GM03348 (cell line): Measurements from ENCODE around the gene TMEM11.

ENCODE experiments used
- DNase-seq: peaks from one replicate; pipeline ENCODE4 v3.0.0; 2012; ENCODE audit warnings: low spot score

Gene TMEM11

DNA sequence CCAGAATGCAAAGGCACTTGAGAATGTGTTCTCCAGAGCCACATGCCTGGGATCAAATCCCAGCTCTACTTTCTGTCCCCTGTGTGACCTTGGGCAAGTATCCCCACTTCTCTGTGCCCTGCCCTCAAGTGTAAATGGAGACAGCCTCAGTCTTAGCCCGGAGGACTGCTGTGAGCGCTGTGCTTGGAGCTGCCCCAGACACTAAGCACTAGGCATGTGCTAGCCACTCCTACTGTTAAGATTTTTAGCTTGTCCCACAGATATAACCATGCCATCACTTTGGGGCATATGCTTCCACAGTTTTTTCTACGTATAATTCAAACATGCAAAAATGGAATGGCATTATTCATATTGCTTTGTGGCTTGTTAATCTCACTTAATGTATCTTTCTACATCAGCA lies 29.4 kb downstream of the TMEM11 start:
- no peak for DNase-seq

DNA sequence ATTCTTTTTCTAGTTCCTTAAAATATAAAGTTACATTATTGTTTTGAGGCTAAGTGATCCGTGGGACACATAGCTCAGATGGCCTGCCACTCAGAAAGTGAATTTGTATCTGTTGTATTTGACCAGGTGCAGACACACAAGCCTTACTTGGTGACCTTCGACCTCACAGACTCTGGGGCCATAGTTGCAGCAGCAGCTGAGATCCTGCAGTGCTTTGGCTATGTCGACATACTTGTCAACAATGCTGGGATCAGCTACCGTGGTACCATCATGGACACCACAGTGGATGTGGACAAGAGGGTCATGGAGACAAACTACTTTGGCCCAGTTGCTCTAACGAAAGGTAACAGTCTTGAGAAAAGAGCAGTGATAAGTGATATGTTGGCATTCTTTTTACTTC lies 30.5 kb downstream of the TMEM11 start:
- DNase-seq = no peak

DNA sequence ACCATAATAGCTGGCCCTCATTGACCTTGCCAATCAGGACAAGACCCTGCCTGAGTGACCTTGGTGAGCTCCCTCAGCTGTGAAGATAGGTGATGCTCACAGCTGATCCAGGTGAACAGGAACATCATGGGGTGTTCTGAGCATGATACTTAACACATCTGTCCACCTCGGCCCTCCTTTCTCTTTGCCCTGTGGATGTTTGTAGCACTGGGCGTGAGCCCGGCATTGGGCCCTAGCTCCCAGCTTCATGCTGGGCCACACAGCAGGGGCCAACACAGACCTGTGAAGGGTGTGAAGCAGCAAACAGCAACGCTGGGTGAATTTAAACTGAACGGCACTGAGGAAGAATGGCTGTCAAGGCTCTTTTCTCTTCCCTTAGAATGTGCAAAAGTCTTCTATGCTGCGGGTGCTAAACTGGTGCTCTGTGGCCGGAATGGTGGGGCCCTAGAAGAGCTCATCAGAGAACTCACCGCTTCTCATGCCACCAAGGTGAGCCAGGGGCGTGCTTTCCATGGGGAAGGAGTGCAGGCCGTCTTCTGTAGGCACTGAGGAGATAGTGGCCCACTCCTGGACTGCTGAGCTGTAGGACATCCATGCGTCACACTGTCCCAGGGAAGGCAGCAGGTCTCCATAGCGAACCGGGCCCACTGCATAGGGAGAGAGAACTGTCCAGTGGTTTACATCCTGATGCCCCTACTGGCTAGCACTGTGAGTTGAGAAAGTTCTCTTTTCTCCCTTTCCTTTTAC lies 35.9 kb downstream of the TMEM11 start:
- DNase-seq = peak; percentile 1

DNA sequence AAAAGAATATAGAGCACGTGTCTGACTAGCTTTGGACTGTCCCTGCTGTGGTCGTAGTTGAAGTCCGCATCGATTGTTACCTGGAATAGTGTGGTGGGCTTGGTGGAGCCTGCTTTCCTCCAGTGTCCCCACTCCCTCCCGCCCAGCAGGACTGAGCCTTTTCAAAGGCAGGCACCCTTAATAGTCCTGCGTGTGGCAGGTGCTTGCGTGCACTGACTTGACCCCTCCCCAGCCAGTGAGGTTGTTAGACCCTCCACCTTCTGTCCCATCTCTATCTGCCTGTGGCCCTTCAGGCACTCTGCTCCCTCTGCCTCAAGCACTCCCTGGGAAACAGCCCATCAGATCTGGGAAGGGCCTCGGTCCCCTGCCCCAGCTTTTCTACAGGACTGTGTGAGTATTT lies 36.6 kb downstream of the TMEM11 start:
- no peak for DNase-seq

DNA sequence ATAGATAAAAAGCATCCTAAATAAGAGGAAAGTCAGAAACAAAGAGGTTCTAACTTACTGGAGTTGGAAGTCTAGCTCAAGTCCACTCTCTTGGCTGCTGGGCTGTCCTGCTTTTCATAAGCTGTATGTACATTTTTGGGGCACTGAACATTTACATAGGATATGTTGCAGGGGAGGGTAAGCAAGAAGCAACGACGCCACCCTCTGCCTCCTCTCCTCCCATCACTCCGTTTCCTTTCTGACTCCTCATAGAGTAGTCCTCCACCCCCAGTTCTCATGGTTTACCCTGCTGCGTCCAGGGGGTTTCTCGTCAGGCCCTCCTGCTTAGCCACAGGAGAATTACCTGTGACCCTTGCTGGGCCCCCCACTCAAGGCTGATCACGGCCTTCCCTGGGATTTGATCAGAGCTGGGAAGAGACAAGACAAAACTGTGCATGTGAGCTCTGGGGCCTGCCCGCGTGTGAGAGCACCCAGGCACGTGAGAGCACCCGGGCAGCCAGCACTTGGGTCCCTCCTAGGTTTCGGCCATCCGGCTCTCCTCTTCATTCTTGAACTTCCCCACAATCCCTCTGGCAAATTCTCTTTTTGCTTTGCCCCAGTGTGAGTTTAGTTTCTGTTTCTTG lies 37.1 kb downstream of the TMEM11 start:
- DNase-seq = no peak

DNA sequence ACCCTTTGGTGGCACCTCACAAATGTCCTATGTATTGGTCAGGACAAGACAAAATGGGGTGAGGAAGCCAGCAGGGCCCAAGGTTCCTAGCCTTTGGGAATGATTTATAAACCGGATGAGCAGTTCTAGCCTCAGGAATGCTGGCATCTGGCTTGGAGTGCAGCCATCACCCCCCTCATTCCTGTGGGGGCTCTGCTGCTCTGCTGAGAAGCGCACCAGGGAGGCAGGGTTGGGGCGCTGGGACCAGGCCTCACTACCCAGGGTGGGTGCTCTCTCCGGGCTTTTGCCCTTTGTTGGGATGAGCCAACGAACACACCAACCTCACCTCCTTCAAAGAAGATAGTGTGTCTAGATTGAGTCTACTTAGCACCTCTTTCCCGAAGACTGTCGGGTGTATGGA lies 39.2 kb downstream of the TMEM11 start:
- peak; percentile 77 for DNase-seq

DNA sequence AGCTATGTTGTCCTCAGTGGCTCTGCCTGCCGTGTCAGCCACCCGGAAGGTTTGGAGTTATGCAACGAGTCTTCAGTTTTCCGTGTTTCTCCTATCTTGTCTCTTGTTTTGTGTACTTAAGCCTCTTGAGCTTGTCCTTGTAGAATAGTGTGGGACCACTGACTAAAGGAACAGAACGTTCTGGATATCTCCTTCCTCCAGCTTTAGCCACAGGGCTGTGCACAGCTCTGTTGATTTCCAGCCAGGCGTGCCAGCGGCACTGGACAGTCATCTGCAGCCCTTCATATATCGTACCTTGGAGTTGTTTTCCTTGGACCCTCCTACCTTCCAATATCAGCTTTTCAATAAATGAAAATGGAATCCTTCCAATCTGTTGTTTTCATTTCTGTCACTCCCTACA lies 39.8 kb downstream of the TMEM11 start:
- no peak for DNase-seq

DNA sequence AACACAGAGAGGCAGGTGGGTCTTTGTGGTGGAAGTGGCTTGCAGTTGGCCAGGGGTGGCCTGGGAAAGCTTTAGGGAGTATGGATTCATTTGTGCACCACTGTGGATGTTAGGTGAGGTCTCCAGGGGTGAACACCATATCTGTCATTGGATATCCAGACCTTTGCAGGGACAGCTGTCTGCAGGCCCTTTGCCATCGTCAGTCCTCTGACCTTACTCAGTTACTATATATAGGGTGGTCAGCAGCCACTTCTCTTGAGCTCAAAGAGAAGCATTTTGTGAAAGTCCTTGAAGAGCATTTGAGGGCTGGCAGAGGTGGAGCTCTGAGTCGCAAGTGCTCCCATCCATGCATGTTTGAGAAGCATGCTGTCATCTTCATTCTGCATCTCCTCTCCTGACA lies 40.4 kb downstream of the TMEM11 start:
- no peak for DNase-seq

DNA sequence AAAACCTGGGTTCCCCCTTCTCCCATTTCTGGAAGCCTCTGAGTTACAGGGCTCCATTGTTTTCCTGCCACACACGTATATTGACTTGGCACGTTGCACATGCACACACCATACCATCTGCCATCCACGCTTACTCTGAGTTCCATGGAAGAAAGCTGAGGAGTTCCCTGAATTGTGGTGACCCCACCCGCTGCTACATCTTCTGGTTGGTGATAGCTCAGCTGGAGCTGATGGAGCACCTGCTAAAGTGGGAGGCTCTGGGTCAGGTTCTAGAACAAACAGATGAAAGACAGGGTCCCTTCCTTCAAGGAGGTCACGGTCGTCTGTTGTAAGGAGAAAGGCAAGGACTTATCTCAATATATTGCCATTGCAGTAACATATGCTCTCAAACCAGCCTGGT lies 41.1 kb downstream of the TMEM11 start:
- DNase-seq = no peak

DNA sequence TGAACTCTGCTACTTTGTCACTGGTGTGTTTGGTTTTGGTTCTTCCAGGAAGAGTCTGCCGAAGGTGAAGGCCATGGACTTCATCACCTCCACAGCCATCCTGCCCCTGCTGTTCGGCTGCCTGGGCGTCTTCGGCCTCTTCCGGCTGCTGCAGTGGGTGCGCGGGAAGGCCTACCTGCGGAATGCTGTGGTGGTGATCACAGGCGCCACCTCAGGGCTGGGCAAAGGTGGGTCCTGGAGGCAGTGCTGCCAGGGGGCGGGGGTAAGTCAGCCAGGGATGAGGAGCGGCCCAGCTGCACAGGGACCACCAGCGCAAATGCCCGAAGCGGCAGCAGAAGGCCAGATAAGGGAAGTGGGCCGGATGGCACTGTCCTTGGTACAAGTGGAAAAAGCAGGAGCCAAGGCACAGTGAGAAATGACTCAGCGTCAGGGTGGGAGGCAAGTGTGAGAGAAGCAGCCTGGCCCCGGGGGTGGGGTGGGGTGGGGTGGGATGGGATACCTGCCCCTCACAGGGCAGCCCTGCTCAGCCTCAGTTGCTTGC lies 41.9 kb downstream of the TMEM11 start:
- no peak for DNase-seq

DNA sequence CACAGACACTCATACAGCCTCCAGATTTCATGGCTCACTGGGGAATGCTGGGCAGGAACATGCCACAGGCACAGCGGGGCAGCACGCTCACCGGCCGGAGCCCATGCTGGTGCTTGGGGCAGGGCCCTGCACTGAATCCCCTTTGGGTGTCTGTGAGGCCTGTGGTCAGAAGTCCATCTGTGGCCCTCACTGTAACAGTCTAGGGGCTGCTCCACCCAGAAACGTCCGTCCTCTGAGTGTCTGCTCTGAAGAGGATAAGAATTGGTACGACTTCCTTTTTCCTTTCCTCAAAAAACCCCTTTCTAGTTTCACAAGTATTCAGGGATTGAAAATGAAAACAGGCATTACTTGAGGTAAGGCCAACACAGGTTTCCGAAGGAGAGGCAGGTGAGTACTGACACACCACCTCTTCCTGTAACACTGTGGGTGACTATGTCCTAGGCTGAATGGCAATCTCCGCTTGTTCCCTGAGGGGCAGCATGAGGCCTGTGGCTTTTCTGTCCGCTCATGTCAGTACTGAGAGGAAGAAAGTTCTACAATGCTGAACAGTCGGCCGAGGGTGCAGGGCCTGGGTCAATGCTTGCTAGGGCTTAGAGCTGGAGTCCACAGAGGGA lies 42.5 kb downstream of the TMEM11 start:
- no peak for DNase-seq

DNA sequence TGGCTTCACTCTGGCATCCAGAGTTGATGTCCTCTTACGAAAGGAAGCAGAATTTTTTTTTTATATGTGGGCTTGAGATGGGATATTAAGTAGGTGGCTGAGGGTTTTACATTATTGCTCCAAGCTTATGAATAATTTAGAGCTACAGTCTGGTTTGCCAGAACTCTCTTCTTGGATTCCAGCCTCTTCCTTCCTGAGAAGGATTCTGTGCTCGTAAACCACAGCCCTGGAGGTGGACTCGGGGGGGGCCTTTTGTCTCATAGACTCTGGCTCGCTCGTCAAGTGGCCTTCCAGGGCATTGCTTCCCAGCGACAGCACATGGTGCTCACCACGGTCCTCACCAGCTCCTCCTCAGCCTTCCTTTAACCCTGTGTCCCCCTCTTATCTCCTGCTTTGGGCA lies 43.2 kb downstream of the TMEM11 start:
- peak; percentile 48 for DNase-seq

DNA sequence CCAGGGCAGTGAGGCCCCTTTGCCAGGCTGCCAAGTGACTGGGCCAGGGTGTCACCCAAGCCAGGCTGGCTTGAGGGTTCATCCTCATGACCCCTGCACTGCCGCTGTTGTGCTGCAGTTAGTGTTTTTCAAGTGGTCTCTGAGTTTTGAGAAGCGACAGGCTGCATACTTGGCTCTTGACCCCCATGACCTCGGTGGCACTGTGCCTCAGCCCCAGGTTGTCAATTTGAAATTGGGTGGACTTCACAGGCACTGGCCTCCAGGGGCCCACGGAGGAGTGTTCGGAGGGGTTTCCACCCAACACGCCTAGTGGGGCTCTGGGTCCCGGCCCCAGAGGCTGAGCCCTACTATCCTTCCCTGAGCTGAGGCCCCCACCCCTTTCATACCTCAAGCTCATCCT lies 44.5 kb downstream of the TMEM11 start:
- DNase-seq = no peak

DNA sequence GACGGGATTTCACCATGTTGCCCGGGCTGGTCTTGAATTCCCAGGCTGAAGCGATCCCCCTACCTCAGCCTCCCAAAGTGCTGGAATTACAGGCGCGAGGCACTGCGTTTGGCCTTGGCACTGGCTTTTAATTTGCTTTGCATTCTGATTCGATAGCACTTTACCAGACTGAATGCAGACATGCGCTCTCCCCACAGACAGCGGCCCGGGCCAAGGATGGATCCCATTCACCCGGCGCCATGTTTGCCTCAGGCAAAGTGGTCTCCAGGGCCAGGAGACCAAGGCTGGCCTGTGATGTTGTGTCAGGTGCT lies 45.5 kb downstream of the TMEM11 start:
- DNase-seq = no peak

DNA sequence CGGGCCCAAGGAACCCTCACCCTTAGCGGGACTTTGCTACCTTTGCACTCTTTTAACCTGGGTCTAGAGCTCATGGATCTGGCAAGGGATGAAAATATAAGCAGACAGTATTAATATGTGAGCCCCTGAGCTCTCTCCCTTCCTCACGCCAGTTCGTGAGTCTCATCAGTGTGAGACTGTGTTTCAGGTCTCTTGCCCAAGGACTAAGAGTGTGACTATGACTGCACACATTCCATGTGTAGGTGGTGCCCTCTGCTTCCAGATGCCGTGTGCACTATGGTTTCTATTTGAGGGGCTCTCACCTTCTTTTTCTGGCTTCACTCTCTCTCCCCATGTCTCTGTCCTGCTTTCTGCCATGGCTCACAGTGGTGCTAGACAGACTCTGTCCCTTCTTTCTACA lies 46.7 kb downstream of the TMEM11 start:
- peak; percentile 75 for DNase-seq

DNA sequence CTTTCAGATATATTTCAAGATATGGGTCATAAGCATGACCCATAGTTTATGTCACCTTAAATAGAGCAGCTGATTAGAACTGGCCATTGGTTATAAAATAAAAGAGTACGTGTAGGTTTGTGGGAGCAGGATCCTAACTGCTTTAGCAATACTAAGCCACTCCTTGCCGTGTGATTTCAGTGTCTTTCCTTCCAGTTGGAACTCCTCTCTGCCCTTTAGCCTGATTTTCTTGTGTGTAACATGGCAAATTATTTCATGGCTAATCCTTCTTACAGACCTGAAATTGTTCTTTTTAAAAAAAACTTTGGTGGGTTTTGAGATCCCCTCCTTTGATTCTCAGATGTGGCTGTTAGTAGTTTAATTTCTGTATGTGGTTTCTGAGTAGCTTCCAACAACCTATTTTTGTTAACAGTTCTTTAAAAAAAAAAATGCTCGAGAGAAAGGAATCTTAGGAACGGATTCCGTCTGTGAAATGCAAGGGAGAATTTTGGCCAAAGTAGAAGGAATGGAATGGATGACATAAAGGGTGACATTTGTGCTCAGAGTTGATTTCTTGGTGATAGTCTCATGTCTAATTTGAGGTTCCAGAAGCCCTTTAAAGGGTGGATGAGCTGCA lies 47.3 kb downstream of the TMEM11 start:
- peak; percentile 56 for DNase-seq

DNA sequence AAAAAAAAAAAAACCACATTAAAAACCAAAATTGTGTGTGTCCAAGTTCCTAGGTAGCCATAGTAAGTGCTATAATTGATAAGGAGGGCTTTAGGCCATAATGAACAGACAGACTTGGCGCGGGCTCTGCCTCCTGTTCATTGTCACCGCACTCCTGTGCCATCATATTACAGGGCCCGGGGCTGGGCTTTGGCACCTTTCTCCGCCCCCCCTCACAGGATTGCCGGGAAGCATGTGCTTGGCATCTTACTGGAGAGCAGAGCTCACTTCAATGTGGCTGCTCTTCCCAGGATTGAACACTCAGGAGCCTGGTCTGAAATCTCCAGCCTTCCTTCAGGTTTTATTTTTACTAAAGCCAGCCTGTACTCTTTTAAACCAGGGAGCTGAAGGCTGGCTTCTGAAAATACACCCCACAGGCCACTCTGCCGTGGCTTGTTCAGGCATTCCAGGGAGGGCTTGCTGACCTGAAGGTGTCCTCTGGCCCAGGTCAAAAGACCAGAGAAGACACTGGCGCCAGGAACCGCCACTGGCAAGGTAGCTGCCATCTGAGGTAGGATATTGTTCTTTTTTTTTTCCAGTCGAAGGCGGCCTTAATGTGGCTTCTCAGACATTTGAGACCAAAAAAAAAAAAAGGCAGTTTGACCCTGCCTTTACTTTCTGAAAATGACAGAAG lies 47.9 kb downstream of the TMEM11 start:
- DNase-seq = peak; percentile 26

DNA sequence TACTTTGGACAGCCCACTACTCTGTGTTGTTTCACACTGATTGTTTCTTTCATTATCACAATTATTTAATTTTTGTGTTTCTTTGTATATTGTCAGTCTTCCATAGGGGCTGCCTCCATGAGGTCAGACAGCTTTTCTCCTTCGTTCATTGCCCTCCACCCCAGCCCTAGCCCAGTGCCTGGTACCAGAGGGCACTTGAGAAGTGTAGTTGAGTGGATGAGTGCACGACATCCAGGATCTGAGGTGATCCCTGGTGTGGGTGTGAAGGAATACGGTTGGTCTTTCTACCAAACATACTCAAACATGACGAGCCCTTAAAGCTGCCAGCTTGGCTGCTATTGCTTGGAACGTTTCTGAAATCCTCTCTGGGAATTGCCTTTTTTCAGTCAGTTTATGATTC lies 49.3 kb downstream of the TMEM11 start:
- no peak for DNase-seq

DNA sequence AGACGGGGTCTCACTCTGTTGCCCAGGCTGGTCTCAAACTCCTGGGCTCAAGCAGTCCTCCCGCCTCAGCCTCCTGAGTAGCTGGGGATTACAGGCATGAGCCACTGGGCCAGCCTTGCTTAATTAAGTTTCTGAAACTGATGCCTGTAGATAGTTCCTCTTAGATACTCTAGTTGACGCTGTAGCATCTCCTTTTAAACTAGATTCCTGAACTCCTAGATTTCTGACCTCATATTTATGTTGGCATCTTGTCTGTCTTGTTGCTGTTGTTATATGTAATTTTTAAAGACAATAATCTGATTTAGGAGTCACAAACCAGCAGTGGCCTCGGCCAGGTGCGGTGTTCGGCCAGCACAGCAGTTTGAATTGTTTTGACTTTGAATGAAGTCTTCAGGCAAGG lies 49.7 kb downstream of the TMEM11 start:
- DNase-seq = no peak

DNA sequence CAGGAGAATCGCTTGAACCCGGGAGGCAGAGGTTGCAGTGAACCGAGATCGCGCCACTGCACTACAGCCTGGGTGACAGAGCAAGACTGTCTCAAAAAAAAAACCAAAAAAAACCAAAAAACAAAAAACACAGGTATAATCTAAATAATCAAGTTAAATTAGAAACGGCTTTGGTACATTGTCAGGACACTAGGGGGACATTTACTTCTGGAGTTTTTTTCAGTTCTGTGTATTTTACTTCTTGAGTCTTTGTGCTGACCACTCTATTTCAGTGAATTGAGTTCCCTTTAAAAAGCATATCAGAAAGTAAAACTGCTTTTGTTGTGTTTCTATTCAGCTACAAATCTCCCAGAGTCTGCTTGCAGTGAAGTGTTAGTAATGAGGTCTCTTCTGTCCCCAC lies 50.9 kb downstream of the TMEM11 start:
- DNase-seq = no peak

DNA sequence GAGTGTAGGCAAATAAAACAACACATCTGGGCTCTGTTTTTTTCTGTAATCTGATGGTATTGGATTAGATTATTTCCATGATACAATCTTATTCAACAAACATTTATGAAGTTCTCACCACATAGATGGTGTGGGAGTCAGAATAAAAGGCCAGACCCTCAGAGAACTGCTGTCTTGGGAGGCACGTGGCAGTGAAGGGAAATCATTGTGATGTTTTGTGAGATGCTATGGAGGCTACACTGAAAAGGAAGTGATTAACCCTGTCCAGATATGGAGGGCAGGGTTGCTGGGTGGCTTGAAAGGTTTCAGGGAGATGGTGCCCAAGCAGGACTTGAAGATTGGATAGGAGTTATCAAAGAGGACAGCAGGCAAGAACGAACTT lies 51.6 kb downstream of the TMEM11 start:
- no peak for DNase-seq
